ENCODE measurements around the gene CATSPERZ.

CATSPERZ gene, protein sequence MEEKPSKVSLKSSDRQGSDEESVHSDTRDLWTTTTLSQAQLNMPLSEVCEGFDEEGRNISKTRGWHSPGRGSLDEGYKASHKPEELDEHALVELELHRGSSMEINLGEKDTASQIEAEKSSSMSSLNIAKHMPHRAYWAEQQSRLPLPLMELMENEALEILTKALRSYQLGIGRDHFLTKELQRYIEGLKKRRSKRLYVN

DNA sequence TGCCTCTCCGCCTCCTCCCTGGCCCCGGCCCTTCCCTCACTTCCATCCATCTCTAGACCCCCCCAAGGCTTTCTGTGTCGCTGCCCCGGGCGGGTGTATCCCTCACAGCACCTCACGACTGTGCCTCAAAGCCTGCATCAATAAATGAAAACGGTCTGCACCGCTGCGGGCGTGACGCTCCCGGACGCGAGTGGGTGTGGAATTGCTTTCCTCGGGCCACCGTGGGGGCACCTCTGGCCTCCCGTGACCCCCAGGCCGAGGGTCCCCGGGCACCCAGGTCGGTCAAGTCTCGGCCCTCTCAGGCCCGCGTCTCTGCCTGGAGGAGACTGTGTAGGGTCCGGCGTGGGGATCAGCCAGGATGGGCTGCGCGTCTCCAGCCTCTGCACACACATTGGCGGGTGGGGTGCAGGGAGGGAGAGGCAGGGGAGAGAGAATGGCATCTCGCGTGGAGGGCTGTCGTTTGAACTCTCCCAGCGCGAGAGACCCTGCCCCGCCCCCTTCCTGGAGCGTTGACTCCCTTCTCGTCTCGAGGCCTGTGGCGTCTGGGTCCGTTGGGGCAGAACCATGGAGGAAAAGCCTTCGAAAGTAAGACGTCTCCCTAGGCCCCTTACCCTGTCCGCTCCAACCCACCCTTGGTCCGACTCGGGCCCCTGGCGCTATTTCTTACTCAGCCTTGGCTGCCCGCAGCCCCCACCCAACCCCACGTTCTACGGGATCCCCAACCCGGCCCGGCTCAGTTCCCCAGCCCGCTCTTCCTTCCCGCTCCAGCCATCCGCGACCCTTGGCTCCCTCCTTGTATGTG is at the start of gene CATSPERZ:
TSS of gene CATSPERZ (plus strand) at position 512 of the 802 bp plus-strand sequence. CDS start at position 565, 53 bp downstream.
- no peak for DNase-seq

DNA sequence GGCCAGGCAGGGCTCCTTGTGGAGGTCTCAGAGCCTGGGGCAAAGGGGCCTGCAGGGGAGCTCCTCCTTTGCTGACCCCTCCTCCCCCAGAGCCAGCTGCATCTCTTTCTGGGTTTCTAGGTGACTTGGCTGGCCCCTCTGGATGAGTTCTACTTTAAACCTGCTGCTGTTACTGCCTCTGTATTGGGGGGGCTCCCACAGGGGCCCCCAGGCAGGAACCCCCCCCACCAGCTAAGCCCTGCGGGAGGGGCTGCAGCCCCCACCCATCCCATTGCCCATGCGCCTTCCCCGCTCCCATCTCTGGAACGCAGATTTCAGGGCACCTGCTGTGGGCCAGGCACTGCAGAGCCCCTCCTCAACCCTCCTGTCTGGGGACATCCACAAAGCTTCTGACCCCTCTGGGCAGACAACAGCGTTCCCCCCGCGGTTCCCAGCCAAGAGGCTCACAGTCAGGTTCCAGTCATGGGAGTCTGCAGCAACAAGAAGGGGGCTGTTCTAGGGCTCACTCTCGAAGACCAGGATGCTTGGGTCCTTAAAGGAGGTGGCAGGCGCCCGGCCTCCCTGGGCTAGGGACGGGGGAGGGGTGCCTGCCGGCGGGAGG is 49.6 kb upstream of the CATSPERZ start:
- DNase-seq = no peak

DNA sequence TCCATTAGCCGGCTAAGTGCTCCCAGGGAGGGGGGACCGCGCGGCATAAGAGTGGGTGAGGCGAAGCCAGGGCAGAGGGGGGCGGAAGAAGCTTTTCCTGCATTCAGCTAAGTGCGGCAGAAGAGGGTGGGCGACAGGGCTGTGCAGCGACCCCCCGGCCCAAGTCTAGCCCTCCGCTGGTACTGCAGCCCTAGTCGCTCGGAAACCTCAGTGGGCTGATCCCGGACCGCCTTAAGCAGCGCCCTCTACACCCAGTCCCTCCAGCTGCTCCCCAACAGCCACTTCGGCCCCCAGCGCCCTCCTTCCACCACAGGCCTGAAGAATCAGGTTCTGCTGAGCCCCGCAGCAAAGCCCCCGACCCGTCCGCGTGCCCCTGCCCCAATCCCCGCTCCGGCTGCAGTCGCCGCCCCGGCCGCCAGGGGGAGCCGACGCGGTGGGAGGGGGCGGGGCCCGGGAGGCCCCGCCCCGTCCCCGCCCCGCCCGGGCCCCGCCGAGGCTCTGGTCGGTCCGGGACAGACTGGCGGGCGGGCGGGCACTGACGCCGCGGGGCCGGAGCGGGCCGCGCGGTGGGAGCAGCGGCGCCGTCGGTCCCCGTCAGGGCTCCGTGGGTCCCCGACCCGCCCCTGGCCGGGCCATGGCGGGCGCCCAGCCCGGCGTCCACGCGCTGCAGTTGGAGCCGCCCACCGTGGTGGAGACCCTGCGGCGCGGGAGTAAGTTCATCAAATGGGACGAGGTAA is 49.0 kb upstream of the CATSPERZ start, which contains the start of gene PLCB3:
TSS of gene PLCB3 (plus strand) at position 515 of the 737 bp plus-strand sequence. CDS start at position 635, 120 bp downstream.
- peak; percentile 36 for DNase-seq

DNA sequence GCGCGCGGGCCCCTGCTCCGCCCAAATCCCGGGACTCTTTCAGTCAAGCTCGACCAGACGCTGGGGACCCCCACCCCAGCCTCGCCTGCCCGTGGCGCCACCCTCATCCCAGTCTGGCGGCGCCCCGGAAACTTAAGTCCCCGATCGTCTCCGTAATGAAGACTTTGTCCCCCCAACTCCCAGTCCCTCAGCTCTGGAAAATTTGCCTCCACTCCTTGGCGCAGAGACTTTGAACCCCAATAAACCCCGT is 48.5 kb upstream of the CATSPERZ start:
- no peak for DNase-seq

DNA sequence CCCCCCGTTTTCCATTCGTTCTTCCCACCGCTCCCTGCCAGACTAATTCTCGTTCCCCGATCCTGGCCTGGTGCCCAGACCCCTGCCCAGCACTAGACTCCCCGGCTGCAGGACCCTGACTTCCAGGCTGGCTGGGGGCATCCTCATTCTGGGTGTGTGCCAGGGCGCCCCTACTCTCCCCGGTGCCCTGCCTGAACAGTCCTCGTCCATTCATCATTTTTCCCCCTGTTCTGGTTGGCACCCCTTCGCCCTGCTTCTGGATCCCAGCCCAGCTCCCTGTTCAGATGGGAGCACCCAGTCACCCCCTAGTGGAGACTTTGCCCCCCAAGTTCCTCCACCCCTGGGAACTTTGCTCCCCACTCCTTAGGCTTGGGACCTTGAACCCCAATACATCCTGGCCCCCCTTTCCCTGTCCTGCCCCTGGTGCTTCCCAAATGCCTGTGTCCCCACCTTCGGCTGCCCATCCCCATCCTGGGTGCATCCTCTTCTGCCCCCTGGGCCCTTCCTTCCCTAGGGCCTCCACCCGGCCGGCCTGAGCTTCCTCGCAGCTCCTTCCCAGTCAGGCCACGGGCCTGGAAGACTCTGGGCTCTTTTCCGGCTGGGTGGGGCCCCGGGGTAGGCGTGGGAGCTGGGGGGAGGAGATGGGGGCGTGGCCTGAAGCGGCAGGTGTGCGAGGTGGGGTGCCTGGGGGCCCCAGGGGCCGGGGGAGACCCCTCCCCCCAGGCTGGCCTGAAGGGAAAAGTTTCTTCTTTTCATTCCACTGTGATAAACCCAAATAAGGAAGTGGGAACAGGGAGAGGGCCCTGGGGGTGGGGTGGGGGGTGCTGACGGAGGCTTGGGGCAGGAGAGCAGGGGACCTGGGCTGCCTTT is 47.9 kb upstream of the CATSPERZ start:
- DNase-seq = no peak

DNA sequence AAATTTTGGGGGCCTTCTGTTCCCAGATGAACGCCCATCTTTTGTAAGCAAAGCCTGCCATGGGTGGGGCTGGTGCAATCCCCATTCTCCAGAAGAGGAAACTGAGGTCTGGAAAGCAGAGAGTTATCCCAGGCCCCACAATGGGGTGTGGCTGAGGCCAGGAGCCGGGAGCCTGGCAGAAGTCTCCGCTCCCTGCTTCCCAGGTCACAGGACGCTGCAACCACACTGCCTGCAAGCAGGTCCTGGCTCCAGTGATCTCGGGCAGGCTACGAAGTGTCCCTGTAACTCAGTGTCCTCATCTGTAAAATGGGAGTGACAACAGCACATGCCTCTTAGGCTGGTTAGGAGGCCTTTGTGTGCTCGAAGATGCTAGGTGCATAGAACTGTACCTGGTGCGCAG is 47.1 kb upstream of the CATSPERZ start:
- DNase-seq = no peak

DNA sequence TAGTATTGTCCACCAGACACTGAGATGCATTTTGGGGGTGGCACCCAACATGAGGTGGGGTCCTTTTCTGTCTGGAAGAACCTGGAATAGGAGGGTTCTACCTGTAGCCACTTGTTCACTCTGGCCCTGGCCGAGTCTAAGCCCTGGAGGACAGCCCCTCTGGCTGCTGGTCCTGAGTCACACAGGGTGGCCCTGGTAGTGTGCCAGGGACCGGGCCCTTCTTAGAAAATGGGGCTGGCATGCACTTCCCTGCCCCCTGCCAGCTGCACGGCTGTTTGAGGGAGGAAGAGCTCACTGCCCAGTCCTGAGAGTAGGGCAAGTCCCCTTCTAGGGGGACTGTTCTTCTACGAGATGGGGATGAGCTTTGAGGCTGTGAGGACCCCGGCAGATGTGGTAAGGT is 46.7 kb upstream of the CATSPERZ start:
- DNase-seq = no peak

DNA sequence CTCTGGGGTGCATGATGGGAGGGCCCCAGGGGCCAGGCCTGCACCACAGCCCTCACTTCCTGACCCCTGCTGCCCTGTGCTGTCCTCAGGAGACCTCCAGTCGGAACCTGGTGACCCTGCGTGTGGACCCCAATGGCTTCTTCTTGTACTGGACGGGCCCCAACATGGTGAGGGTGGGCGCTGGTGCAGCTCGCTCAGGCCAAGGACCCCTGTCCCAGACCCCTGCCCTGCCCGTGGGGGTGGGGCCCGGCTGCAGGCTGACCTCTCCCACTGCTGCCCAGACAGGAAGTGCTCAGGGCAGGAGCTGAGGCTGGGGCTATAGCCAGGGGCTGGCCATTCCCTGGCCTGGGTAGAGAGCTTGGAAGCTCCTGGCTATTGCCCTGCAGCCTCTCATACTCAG is 45.8 kb upstream of the CATSPERZ start:
- DNase-seq = no peak

DNA sequence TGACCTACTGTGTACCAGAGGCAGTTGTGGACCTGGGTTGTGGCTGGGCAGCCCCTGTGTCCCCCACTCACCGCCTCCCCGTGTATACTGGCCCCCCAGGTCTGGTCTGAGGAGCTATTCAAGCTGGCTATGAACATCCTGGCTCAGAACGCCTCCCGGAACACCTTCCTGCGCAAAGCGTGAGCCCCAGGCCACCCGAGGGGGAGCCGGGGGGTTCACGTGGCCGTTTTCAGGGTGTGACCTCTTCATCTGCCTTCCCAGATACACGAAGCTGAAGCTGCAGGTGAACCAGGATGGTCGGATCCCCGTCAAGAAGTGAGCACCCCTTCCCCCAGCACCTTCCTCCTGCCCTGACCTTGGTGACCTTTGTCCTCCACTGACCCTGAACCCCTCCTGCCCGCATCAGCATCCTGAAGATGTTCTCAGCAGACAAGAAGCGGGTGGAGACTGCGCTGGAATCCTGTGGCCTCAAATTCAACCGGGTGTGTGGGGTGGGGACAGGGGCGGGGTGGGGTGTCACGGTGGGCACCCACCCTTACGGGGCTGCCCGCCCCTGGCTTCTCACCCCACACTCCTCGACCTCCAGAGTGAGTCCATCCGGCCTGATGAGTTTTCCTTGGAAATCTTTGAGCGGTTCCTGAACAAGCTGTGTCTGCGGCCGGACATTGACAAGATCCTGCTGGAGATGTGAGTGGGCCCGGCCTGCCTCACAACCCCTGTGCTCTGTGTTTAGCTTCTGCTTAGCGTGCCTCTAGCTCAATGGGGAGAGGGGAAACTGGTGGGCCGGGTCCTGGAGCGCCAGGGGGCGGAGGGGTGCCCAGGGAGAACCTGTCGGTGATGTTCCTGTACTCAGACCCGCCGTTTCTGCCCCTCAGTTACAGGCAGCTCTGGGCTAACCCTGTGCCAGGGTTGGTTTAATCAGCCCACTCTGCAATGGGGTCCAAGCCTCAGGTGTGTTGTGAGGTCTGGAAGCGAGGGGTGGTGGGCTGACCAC is 44.7 kb upstream of the CATSPERZ start:
- DNase-seq = no peak

DNA sequence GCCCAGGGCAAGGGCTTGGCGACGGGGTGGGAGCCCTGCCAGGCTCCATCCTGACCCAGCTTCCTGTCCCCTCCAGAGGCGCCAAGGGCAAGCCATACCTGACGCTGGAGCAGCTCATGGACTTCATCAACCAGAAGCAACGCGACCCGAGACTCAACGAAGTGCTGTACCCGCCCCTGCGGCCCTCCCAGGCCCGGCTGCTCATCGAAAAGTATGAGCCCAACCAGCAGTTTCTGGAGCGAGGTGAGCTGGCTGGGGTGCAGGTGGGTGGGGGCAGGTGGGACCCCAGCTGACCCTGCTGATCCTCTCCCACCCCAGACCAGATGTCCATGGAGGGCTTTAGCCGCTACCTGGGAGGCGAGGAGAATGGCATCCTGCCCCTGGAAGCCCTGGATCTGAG is 43.9 kb upstream of the CATSPERZ start:
- no peak for DNase-seq

DNA sequence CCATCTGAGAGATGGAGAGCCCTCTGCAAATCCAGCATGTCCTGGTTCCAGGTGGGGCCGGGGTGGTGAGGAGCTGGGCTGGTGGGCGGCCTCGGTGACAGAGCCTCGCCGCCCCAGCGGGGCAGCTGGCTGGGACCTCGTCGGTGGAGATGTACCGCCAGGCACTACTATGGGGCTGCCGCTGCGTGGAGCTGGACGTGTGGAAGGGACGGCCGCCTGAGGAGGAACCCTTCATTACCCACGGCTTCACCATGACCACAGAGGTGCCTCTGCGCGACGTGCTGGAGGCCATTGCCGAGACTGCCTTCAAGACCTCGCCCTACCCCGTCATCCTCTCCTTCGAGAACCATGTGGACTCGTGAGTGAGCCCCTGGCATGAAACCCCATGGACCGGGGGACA is 41.8 kb upstream of the CATSPERZ start:
- no peak for DNase-seq

DNA sequence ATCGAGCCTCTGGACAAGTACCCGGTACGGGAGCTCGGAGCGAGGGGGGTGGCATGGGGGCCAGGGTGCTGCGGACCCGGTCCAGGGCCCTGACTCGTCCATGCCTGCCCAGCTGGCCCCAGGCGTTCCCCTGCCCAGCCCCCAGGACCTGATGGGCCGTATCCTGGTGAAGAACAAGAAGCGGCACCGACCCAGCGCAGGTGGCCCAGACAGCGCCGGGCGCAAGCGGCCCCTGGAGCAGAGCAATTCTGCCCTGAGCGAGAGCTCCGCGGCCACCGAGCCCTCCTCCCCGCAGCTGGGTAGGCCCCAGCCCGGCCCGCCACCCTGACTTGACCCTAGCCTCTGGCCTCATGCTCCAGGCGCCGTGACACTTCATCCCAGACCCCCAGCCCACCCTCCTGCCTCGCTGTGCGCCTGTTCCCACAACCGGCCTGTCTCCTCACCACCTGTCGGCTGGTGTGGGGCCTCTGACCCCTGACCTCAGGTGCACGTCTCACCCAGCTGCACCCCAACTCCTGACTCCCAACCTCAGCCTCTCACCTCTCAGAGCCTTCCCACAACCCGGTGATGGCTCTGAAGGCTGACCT is 41.1 kb upstream of the CATSPERZ start:
- DNase-seq = no peak

DNA sequence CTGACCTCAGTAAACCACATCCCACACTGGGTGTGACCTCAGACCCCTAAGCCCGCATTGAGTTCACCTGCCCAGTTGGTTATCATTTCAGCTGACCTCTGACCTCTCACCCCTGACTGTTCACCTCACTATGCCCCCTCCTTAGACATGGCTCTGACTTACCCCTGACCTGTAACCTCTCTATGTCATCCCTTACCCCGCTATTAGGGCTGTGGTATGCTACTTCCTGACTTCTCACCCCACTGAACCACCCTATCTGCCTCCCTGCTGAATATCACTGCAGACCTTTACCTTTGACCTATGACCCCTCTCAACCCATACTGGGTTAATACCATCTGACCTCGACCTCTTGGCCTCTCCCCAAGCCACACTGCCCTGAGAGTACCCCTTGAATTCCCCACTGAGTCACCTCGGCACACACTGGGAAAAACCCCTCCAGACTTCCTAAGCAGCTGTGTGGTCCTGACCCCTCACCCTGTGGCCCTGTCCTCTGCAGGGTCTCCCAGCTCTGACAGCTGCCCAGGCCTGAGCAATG is 40.6 kb upstream of the CATSPERZ start:
- no peak for DNase-seq

DNA sequence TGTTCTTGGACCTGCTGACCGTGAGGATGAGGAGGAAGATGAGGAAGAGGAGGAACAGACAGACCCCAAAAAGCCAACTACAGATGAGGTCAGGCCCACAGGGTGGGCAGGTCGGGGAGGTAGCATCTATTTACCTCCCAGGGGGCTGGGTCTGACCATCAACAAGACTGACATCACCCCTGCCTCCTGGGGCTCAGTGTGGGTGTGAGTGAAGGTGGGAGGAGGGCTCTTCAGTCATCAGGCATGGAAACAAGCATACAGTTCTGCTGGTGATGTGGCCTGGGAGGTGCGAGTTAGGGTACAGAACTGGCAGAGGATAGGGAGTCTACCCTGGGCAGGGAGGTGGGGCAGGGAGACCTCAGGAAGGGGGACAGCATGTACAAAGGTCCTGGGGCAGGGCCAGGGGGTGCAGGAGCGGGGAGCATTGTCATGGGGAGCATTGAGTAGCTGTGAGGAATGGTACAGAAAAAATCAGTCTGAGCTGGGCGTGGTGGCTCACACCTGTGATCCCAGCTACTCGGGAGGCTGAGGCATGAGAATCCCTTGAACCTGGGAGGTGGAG is 39.9 kb upstream of the CATSPERZ start:
- DNase-seq = no peak

DNA sequence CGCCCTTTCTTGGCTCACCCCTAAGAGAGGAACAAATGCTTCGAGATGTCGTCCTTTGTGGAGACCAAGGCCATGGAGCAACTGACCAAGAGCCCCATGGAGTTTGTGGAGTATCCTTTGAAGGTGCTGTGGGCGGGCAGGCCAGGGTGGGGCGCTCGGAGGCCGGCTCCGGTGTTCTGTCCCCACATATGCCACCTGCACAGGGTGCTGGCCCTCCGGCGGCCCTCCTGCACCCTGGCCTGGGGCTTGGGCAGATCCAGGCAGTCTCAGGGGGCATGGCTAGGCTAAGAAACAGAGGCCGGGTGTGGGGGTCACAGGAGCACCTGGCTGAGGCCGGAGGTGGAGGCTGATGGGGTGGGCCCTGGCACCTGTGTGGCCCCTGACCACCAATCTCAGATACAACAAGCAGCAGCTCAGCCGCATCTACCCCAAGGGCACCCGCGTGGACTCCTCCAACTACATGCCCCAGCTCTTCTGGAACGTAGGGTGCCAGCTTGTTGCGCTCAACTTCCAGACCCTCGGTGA is 38.5 kb upstream of the CATSPERZ start:
- no peak for DNase-seq

DNA sequence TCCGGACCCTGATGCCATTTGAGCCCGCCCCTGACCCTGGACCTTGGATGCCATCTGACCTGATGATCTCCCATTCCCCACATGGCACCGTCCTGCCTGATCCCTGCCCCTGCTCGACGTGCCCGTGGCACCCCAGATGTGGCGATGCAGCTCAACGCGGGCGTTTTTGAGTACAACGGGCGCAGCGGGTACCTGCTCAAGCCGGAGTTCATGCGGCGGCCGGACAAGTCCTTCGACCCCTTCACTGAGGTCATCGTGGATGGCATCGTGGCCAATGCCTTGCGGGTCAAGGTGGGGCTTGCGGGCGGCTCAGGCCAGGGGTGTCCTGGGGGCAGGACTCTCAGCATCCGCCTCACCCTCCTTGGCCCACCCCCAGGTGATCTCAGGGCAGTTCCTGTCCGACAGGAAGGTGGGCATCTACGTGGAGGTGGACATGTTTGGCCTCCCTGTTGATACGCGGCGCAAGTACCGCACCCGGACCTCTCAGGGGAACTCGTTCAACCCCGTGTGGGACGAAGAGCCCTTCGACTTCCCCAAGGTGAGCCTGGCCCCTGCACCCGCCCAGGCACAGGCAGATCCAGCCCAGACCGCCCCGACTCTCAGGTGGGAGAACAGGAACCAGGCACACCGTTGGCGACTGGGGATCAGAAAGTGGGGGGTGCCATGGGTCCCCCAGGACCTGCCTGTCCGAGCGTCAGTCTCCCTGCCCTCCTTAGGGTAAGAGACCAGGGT is 37.7 kb upstream of the CATSPERZ start:
- no peak for DNase-seq

DNA sequence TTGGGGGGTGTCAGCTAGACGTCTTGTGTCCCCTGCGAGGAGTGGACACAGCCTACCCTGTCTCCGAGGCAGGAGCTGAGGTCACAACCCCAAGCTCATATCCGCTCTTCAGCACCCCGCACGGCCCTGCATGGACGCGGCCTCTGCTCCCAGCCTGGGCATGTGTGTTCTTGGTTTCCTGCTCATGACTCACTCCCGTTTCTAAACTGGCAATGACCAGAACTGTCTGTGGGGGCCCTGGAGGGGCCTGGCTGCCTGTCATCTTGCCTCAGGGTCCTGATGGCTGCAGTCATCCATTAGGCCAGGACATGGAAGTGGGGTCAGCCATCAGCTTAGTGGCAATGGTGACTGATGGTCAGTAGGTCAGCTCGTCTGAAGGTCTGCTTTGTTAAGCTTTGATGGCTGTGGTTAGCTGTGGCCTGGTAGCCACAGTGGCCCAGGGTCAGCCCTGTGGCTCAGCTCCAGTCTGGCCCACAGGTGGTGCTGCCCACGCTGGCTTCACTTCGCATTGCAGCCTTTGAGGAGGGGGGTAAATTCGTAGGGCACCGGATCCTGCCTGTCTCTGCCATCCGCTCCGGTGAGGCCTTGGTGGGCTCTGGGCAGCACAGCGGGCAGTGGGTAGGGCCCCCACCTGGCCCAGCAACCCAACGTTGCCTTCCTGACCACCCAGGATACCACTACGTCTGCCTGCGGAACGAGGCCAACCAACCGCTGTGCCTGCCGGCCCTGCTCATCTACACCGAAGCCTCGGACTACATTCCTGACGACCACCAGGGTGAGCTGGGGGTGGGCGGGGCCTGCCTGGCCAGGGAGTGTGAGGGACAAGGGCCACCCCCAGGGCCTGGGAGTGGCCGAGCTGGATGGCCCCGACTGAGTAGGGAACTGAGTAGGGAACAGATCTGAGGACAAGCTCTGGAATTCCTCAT is 36.9 kb upstream of the CATSPERZ start:
- DNase-seq = no peak

DNA sequence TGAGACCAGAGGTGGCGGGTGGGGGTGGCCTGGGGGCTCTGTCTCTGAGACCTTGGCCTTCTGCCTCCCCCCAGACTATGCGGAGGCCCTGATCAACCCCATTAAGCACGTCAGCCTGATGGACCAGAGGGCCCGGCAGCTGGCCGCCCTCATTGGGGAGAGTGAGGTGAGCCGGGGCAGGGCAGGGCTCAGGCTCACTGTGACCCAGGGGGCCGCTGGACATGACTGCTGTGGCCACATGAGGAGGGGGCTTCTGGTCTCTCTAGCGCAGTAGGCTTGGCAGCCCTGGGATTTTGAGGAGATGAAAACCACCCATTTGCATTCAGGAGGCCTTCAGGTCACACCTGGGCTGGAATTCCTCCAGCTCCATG is 36.2 kb upstream of the CATSPERZ start:
- DNase-seq = no peak
